Kidney epithelial cell (primary cell): ENCODE data around the gene FAM89B. TPM values are rescaled to one million over a fixed set of nuclear protein-coding genes. Genes with fewer than 3 reads are reported as not detected.

Experiments
- DNase-seq: peaks from one replicate; pipeline ENCODE4 v3.0.0-alpha.2; 2010; ENCODE audit warnings: low read depth
- H3K27me3 ChIP-seq: 2 replicates; pipeline ENCODE4 v1.6.0; 2011; ENCODE audit warnings: low read length; ENCODE audit not compliant: control insufficient read depth, insufficient read depth
- H3K36me3 ChIP-seq: 2 replicates; pipeline ENCODE4 v1.5.1; 2011; ENCODE audit warnings: low read length; ENCODE audit not compliant: control insufficient read depth, insufficient read depth
- H3K4me3 ChIP-seq: 2 replicates; pipeline ENCODE4 v1.5.1; 2011; ENCODE audit warnings: low read depth, mild to moderate bottlenecking, control low read depth, low read length
- CTCF ChIP-seq: IDR thresholded peaks from 2 replicates; pipeline ENCODE4 v1.5.1; 2011; ENCODE audit warnings: mild to moderate bottlenecking, moderate library complexity, low read length, control low read depth, inconsistent platforms; ENCODE audit not compliant: insufficient read depth, poor library complexity, severe bottlenecking
- total RNA-seq: library from RNA; depleted of rRNA; stranded (reverse); fragments of >200 nt; gene quantifications from 2 replicates; pipeline ENCODE4 v1.2.3, GENCODE V29; 2015

Gene FAM89B
- total RNA-seq, 1 donor from 2014 or later: 63.9 TPM

GRCh38 chr11:65554842-65555430 lies 17.4 kb upstream of the FAM89B start:
- DNase-seq: no peak
- TF ChIP-seq CTCF: no peak
- peaks cover 7% of the 10 kb centered on the region for H3K36me3 ChIP-seq
- H3K27me3 ChIP-seq: no peaks in the 10 kb centered on the region
- H3K4me3 ChIP-seq: no peak overlapping the region

GRCh38 chr11:65555693-65556231 lies 16.6 kb upstream of the FAM89B start:
- Histone ChIP-seq H3K4me3 (no peak overlapping the region), H3K27me3 (no peaks in the 10 kb centered on the region), H3K36me3 (peaks cover 7% of the 10 kb centered on the region)
- no peak for DNase-seq
- TF ChIP-seq CTCF: no peak

GRCh38 chr11:65556470-65557279 lies 15.7 kb upstream of the FAM89B start:
- peak overlapping the region; percentile 54 for H3K4me3 ChIP-seq
- peaks cover 4% of the 10 kb centered on the region for H3K36me3 ChIP-seq
- TF ChIP-seq CTCF: no peak
- DNase-seq: no peak
- H3K27me3 ChIP-seq: no peaks in the 10 kb centered on the region

GRCh38 chr11:65557280-65558001 lies 14.9 kb upstream of the FAM89B start:
- Histone ChIP-seq H3K36me3 (no peaks in the 10 kb centered on the region), H3K27me3 (no peaks in the 10 kb centered on the region), H3K4me3 (peak overlapping the region; percentile 54)
- DNase-seq: no peak
- no peak for TF ChIP-seq CTCF

GRCh38 chr11:65558002-65558929 lies 14.1 kb upstream of the FAM89B start, which contains the start of gene LTBP3:
TSS of gene LTBP3 (minus strand) at chr11:65558359. CDS start at chr11:65557959, 400 bp downstream.
- Histone ChIP-seq H3K27me3 (no peaks in the 10 kb centered on the region), H3K36me3 (no peaks in the 10 kb centered on the region), H3K4me3 (peak within 1 kb of the TSS; percentile 54)
- no peak for DNase-seq
- no peak for TF ChIP-seq CTCF
